Measurements from ENCODE around the gene TNFRSF17. TPM values are rescaled to one million over a fixed set of nuclear protein-coding genes. Genes with fewer than 3 reads are reported as not detected.

TNFRSF17 gene
- total and polyA plus RNA-seq, 9 of the 15 experiments (the other 6 are each of a cell fraction or from before 2014, with no cell fraction given) = not detected

GRCh38 chr16:11988258-11988978 is 23.4 kb downstream of the TNFRSF17 start:
- Histone ChIP-seq H2AFZ (ENCODE audit: low read depth, low read length) (no peak overlapping the region), H3K79me2 (ENCODE audit: control insufficient read depth, insufficient read depth, low read length) (no peaks in the 10 kb centered on the region), H3K4me2 (ENCODE audit: insufficient read depth, low read length) (no peak overlapping the region), H3K9me3 (replicated peaks; ENCODE audit: control insufficient read depth, insufficient read depth, low read depth, low read length) (no peaks in the 10 kb centered on the region), H3K9me1 (ENCODE audit: control insufficient read depth, insufficient read depth, low read length) (no peaks in the 10 kb centered on the region), H3K27ac (ENCODE audit: extremely low read depth, low read depth, low read length) (no peak overlapping the region), H3K36me3 (ENCODE audit: control insufficient read depth, insufficient read depth, low read length) (no peaks in the 10 kb centered on the region), H4K20me1 (replicated peaks; ENCODE audit: control insufficient read depth, insufficient read depth, low read length) (0 out of 2 replicates have a peak, but pooled peaks cover 4% of the 10 kb centered on the region), H3K9ac (ENCODE audit: insufficient read depth in 1 of 2, low read depth in 2 of 2, low read length in 2 of 2) (no peak overlapping the region), H3K4me1 (replicated peaks in 1 of 2; ENCODE audit: control insufficient read depth in 2 of 2, insufficient read depth in 2 of 2, low read length in 2 of 2) (peaks cover 0 to 5% of the 10 kb centered on the region in 2 experiments; a peak in 4 of 5 replicates), H3K27me3 (ENCODE audit: control insufficient read depth in 2 of 2, insufficient read depth in 2 of 2, low read length in 2 of 2) (no peaks in the 10 kb centered on the region), H3K4me3 (no peak overlapping the region)
- FAIRE-seq (no peak), DNase-seq (ENCODE audit: extremely low read depth in 1 of 4, low spot score in 3 of 4) (no peak), ATAC-seq (no peak)
- in situ Hi-C loops (cut with MboI) = no loop called here
- BruUV-seq (replicated peaks) = no TSS peak
- CTCF ChIA-PET (ENCODE audit: low intra/inter-chr PET ratio) = no interaction called here
- WGBS (ENCODE audit: insufficient coverage, low coverage, missing lambda C conversion rate) = 68% methylated on average over 5 of the region's 5 CpGs
- intact Hi-C loops (cut with micrococcal nuclease) = no loop called here
- no peak for TF ChIP-seq ESRRA (IDR thresholded peaks at IDR 0.05; ENCODE audit: borderline replicate concordance, low read depth)
- TF ChIP-seq MAFG (tag; conservative IDR thresholded peaks at IDR 0.05) = peak; percentile 47
- TF ChIP-seq, protein P1, sequence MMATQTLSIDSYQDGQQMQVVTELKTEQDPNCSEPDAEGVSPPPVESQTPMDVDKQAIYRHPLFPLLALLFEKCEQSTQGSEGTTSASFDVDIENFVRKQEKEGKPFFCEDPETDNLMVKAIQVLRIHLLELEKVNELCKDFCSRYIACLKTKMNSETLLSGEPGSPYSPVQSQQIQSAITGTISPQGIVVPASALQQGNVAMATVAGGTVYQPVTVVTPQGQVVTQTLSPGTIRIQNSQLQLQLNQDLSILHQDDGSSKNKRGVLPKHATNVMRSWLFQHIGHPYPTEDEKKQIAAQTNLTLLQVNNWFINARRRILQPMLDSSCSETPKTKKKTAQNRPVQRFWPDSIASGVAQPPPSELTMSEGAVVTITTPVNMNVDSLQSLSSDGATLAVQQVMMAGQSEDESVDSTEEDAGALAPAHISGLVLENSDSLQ (IDR thresholded peaks at IDR 0.05) = 0 out of 2 replicates have a peak, but pooled peaks have one; percentile 13
- TF ChIP-seq, protein P2, sequence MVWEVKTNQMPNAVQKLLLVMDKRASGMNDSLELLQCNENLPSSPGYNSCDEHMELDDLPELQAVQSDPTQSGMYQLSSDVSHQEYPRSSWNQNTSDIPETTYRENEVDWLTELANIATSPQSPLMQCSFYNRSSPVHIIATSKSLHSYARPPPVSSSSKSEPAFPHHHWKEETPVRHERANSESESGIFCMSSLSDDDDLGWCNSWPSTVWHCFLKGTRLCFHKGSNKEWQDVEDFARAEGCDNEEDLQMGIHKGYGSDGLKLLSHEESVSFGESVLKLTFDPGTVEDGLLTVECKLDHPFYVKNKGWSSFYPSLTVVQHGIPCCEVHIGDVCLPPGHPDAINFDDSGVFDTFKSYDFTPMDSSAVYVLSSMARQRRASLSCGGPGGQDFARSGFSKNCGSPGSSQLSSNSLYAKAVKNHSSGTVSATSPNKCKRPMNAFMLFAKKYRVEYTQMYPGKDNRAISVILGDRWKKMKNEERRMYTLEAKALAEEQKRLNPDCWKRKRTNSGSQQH (CRISPR knock-in tag; IDR thresholded peaks at IDR 0.05) = no peak
- TF ChIP-seq BCOR (IDR thresholded peaks at IDR 0.05) = peak; percentile 42; the same call in 1 of the 2 replicates
- TF ChIP-seq TRIM24 (IDR thresholded peaks at IDR 0.05) = 0 out of 4 replicates have a peak, but pooled peaks of 1 of the 2 experiments have one; percentile 27
- TF ChIP-seq NFE2 (IDR thresholded peaks at IDR 0.05; ENCODE audit: low read depth) = peak; percentile 56
- TF ChIP-seq ZBTB40 (IDR thresholded peaks at IDR 0.05) = peak; percentile 90
- TF ChIP-seq ZBTB40 (CRISPR knock-in tag; IDR thresholded peaks at IDR 0.05) = peak; percentile 64; the same call in 1 of the 2 replicates
- peak; percentile 51; the same call in 1 of the 2 replicates for TF ChIP-seq C11orf30 (IDR thresholded peaks at IDR 0.05; ENCODE audit: low read depth)
- POLR2A ChIA-PET = interaction anchor here (0.6 to 3.6 kb wide), 3 partner anchors 9 to 374 kb away, joined by 4 to 10 read pairs (median 4); partner anchors contain the start of gene SNX29

Measured in K562 (cell line).